Stimulated activated CD4-positive, alpha-beta T cell treated with anti-CD3 and anti-CD28 coated beads, Interleukin-2, amount 100 ng/mL, for 24 hours (primary cell): ENCODE data around the gene AK9.

Source experiments
- DNase-seq, 2 donors: peaks; one replicate each; pipeline ENCODE4 v3.0.0-alpha.2; 2020

The AK9 gene

DNA sequence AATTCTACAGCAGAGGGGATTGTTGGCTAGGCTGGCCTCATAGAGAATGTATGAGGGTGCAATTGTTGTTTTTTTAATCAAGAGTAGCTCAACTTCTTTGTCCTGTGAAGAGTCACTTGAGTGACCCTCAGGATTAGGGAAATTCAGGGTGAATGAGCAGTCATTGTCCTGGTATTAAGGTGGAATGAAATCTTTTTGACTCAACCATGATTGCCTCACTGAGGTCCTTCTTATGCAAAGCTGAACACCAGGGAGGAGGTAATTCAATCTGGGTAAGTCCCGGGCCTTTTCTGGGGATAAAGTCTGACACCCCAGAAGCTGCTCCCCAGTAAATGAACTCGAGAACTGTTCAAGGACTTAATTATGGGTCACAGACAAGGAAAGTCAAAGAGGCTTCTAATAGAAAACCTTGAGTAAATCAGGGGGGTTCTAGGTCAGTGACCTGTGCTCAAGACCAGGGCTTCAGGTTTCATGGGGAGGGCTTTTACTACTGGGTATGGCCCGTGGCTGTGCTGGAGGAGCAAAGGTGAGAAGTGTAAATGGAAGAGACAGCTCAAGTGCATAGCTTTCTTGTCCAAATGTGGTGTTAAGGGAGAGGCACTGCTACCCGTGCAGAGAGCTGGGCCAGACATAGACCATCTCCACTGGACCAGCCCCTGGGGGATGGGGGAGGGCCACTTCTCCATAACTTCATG is 182.7 kb downstream of the AK9 start:
- no peak for DNase-seq

DNA sequence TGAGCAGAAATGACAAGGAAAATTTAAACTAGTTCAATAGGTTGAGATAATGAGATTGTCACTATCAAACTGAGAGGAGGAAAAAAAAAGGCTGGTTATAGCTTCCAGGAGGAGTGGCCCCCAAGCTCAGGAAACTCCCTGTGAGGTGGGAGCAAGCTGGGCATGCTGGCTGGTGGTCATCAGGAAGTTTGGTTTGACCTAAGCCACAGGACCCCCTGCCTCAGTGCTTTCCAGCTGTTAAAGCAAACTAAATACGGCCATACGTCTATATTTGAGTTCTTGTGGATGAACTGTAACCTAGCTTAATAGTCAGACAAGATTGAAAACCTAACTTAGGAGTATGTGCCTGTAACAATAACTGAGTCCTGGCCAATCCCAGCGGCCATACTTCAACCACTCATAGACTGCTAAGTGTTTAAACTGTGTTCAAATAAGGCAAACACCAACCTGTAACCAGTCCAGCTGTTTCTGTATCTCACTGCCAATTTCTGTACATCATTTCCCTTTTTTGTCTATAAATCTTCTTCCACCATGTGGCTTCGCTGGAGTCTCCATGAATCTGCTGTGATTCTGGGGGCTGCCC is 183.4 kb downstream of the AK9 start:
- no peak for DNase-seq

DNA sequence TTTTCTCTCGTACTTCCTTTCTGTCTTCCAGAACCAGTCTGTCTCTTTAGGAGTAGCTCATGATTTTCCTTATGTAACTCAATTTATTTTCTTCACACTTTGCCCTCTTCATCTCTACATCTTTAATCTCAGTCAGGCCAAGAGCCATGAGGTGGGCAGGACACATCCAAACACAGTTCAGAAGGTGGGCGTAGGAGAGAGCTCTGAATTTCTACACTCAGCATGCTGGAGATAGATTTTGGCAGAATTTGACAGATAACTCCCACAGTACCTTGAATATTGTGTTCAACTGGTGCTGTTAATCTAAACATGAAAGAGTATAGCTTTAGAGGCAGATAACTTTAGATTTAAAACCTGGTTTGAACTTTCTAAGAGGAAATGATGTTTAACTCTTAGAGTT is 184.2 kb downstream of the AK9 start:
- no peak for DNase-seq

DNA sequence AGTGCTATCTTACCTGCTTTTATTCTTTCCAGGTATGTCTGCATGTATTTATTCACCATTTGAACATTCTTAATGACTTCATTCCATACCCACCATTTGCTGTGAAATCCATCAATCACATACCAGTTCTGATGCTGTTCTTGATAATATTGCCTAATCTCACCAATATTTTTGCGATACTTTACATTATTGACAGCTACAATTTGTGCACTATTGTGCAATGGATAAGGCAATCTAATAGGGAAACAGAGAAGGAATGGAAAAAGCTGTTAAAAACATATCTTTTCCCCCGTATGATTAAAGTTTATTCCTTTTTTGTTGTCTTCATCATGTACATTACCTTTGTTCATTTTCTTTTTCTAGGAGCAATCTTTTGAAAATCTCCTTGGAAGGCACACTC is 184.7 kb downstream of the AK9 start:
- DNase-seq: no peak

DNA sequence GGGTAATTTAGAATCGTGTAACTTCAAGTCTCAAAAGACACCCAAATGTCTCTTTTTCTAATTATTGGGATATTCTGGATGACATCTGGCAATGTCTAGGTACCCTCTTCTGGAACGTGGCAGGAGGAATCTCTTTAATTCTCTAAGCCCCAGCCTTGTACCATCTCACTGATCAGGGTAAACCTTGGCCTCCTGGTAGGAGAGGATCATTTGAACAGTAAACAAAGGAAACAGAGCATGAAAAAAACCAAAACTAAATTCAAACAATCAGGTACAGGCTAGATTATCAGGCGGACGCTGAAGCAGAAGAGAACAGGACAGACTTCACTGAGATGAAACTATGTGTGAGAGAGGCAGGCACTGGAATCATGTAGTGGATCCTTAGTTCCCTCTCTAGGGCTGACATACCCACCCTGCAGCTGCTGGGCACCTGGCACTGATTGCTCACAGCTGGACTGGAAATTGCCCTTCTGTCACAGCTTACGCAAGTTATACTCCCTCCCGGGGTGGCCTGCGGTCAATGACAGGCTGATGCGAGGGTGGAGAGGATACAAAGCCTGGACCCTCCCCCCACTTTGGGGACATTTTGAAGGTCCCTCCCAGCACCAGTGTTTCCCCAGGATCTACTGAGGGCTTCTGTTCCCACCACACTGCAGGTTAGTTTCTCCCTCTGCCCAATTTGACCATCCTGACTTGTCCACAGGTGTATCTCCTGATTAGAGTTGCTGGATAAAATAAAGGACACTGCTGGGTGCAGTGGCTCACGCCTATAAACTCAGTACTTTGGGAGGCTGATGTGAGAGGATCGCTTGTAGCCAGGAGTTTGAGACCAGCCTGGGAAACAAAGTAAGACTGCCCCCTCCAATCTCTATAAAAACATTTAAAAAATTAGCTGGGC is 187.4 kb downstream of the AK9 start:
- DNase-seq: no peak

DNA sequence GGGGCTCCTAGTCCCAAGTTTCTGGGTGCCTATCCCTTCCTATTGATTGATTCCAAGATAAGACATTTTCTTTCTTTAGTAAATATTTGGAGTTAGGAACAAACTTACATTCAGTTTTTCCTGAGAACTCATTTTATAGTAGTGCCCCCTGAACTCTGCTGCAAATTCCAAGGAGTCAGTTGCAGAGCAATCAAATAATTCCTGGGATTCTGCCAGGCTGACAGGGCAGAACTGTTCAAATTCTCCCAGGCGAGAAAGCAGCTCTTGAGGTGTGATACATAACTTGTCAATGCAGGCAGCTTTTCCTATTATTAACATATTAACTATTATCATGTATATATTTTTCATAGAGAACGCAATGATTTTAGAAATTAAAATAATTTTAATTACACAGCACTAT is 192.1 kb downstream of the AK9 start:
- DNase-seq: no peak

DNA sequence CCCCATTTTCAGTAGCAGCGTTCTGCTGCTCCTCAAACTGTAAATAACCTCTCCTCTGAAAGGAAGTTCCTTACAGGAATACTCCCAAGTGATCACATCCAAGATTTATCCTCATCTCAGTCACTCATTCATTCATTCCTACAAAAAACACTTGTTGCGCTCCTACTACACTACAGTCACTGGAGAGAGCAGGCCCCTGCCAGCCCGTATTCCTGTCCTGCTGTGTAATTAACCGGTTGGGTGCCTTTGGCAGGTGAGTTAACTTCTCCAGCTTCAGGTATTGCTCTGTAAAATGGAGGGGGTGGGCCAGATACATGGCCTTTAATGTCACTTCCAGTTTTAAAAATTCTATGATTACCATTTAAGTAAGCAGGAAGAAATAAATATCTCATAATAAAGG is 192.9 kb downstream of the AK9 start:
- no peak for DNase-seq

DNA sequence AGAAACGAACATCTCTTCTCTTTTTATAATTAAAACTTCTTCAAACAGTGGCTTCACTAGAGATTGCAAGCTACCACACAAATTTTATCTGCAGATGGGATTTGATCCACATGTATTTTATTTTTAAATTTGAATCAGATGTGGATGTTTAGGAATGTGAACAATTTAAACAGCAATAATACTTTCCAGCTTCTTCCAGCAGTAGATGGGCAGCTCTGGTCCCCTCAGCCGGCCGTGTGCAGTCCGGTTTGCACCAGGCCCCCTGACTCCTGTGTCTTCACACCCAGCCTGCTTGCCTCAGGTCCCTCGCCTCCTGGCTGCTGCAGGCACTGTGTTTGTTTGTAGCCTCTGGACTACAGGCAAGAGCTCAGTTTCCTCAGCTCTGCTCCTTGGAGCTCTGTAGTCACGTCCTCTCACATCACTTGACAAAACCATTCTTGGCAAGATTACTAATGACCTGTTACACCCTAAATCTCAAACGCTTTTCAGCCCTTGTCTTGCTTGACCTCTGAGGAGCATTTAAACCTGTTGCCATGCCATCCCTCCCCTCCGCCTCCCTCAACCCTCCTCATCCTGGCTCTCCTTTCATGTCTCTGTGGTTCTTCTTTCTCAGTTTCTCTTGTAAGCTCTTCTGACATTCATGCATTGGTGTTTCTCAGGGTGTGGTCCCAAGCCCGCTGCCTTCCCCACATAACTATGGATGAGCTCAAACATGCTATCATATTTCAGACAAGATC is 194.8 kb downstream of the AK9 start:
- no peak for DNase-seq

DNA sequence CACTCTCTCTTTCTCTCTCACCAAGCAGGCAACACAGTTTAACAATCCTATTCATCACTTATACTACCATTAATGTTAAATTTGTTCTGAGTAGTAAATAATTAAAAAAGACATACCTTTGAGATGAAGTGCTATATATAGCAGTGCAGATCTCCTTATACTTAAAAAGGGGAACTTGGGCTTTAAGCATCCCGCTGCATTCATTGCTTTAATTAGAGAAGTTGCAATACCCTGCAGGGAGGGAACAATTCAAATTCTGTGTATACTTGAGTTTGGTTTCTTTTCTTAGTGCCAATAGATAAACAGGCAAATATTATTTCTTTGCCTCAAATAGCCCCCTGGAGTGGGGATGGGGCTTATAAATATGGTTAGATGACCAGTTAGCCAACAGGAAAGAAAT is 197.1 kb downstream of the AK9 start:
- no peak for DNase-seq

DNA sequence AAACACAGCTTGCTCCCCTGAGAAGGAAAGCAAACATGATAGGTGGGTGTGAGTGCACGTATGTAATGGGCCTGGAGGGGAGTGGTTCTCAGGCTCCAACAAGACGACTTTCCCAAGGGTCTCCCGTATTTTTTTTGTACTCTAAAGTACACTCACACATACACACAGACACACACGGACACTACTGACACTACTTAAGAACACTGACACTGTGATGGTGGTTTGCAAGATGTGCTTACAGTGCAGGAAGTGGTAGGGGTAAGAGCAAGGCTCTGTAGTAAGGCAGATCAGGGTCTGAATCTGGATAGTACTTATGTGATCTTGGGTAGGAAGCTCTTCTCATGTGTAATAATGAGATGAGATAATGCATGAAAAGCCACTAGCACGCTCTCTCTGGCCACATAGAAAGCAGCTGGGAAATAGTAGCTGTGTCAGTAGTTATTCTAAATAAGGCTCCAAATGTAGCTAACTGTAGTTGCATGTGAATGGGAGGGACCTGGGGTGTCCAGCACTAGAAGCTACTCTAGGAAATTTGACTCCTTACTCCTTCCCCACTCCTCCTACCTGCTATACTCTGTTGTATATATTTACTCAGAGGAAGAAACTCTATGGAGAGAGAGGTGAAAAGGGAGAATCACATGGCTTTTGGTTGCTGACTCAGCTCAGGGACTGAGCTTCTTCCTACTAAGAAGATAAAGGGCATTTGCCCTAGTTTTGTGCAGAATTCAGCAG is 199.6 kb downstream of the AK9 start:
- no peak for DNase-seq

DNA sequence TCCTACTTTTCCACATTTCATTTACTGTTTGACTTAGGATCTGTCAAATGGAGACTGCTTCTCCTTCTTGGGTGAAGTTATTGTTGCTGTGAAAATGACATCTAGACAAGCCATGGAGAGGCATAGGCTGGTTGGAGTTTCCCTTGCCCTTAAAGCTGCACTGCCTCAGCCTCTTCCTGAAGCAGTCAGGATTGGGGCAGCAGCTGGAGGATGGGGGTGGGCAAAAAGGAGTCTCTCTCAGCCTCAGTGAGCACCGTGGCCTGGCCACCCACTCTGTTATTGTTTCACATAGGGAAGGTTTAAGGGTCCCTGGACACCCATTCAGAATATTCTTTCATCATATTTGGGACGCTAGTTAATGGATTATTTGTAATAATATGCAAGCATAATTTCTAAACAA is 200.3 kb downstream of the AK9 start:
- no peak for DNase-seq

DNA sequence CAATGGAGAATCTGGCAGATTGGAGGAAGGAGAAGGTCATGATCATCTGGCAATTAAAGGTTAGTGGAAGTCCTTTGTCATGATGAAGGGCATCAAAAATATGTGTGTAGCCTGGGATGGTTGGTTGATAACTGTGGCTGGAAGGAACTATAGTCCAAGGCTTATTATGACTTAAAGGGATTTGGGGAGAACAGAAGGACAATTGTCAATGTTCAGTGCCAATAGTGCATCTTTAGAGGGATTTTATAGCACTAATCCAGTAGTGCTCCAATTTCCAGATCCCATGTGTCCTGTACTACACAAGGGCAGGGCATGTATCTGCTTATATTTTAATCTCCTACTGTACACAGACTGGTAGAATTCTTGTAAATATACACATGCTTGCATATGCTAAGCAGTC is 203.0 kb downstream of the AK9 start:
- DNase-seq: no peak

DNA sequence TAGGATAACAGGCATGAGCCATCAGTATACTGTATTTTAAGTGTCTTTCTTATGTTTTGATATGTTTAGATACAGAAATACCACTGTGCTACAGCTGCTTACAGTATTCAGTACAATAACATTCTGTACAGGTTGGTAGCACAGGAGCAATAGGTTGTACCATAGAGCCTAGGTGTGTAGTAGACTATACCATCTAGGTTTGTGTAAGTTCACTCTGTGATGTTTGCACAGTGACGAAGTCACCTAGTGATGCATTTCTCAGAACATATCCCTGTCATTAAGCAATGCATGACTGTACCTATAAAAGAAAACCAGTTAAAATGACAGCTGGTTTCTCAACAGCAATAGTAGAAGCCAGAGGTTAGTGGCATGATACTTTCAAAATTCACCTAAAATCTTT is 204.9 kb downstream of the AK9 start:
- DNase-seq: no peak

DNA sequence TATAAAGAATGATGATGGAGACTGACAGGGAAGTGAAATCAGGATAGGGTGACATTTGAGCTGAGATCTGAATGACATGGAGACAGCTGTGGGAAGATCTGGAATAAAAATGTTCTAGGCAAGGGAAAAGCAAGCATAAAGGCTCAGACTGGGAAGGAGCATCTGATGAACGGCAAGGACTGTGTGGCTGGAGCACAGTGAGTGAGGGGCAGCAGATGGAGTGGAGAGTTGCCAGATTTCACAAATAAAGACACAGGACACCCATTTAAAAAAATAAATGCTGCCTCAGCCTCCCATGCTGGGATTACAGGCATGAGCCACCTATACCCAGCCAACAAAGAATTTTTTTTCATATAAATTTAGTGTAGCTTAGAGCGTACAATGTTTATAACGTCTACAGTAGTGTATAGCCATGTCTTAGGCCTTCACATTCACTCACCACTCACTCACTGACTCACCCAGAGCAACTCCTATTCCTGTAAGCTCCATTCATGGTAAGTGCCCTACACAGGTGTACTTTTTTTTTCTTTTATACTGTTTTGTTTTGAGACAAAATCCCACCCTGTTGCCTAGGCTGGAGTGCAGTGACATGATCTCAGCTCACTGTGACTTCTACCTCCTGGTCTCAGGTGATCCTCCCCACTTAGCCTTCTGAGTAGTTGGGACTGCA is 205.6 kb downstream of the AK9 start:
- no peak for DNase-seq

DNA sequence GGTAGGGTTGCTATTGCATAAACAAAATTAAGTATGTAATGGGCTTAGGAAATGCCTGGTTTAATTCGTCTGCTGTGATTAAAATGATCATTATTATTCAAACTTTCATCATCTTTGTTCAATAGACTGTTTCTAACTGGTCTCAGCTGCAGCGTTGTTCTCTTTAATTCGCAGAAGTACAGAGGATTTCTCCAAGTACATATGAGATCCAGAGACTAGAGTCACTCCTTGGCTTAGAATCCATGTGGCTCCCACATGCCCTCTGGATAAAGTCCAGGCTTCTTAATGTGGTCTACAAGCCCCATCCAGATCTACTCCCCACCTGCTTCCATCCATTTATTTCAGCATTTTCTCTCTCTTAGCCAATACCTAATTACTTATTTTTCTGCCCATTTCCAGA is 206.9 kb downstream of the AK9 start:
- DNase-seq: no peak

DNA sequence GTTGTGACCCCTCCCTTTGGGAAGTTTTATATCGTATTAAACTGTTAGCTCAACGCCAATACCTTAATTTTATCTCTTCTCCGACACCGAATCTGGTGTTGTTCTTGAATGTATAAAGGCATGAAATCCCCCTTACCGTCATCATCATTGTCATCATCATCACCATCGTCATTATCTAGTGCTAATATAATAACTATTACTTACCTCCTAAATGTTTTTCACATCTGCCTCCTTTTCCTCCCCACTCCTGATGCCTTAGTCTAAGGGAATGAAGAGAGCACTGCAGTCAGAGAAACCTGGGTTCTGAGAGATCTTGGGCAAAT is 207.3 kb downstream of the AK9 start:
- DNase-seq: no peak

DNA sequence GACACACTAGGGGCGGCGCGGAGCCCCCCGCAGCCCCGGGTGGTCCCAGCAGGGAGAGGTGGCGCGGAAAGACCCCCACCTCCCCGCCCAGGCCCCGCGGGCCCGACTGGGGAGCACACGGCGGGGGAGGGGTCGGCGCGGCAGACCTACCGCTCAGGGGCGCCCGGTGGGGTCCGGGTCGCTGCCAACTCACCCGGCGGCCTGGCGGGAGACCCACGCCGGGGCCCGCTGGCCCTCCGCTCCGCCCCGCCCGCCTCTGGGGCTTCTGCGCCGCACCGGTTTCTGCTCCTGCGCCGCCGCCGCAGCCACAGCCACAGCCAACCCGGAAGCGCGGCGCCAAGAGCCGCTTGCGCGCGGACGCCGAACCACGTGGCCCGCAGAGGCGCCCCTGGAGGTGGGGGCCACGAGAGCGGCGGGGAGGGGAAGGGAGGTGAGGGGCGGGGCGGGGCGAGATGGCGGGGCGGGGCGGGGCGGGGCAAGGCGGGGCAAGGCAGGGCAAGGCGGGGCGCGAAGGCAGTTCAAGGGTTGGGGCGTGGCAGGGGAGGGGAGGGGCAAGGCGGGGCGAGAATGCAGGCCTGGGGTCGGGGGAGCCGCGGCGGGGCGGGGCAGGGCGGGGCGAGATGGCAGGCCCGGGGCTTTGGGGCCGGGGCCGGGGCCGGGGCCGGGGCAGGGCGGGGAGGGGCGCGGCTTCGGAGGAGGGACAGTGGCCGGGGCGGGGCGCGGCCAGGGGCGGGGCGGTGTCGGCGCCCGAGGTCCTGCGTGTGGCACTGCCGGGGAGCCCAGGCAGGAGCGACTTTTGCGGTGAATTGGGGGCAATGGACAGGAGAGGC is 207.9 kb downstream of the AK9 start, which contains the start of gene ZBTB24:
ZBTB24 (minus strand) TSS at position 315 of the 830 bp plus-strand sequence. CDS start 1,193 bp downstream, outside the sequence.
- peak; percentile 89 to 90 for DNase-seq

DNA sequence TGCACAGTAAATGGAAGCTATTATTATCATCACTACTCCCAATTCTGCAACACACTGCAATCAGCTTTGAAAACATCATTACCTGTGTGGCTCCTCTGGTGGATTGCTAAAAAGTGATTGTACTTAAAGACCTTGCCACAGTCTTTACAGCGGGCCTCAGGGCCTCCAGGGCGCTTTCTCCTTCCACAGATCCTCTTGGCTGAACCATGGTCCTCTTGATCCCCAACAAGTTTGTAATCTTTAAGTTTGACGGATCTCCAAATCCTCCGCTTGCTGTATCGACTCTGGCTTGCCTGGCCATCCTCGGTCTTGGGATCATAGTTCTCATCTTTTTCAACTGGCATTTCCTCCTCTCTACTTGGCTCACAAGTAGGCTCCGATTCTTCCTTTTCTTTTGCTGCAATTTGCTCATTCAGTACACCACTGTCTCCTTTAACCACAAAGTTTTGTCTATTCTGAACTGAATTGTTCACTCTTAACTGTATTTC is 210.0 kb downstream of the AK9 start:
- no peak for DNase-seq

DNA sequence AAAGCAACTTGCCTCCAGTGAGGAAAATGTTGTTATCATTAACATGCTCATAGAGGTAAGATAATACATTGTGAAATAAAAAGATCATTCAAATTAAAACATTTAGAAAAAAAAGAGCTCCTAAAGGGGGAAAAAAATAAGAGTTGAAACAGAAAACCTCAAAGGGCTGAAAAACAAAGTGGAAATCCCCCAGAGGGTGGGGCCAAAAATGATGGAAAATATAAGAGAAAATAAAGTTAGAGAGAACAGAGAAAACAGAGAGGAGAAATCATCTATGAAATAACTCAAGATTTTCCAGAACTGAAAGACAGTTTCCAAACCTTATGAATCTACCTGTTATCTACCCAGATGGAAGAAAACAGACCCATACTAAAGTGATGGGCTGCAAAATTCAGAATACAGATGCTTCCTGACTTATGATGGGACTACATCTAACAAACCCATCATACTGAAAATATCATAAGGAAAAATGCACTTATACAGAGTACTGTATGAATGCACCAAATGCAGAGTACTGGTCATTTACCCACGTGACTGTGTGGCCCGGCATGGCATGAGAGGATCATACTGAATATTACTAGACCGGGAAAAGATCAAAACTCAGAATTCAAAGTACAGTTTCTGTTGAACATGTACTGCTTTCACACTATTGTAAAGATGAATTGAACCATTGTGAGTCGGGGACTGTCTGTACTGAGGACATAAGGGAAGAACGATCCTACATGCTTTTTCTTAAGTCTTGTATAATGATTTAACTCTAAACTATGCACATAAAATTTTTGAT is 212.0 kb downstream of the AK9 start:
- no peak for DNase-seq

DNA sequence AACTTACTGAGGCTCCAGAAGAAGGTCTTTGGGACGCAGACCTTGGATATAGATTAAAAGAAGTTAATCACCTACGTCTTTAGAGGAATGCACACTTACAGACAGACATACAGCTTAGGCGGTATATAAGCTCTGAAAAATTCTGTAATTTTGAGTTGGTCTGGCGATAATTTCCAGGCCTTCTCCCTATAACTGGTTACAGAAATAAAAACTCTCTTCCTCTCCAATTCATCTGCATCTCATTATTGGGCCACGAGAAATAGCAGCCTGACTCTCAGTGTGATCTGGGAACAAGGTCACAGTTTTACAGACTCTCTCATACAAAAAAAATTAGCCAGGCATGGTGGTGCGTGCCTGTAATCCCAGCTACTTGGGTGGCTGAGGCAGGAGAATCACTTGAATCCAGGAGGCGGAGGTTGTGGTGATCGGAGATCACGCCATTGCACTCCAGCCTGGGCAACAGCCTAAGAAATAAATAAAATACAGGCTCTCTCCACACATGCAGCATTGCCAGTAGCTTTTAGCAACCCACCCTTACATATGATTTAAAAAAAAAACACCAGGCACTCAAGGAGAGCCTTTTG is 212.7 kb downstream of the AK9 start:
- no peak for DNase-seq
